Liver (tissue), 9 donors: ENCODE measurements around the gene SHANK2. TPM values are rescaled to one million over a fixed set of nuclear protein-coding genes. Genes with fewer than 3 reads are reported as not detected.

Experiments used
- DNase-seq: peaks from one replicate; pipeline ENCODE4 v3.0.0-alpha.2; 2017; ENCODE audit warnings: low spot score
- H3K27ac ChIP-seq, 2 donors: one replicate each; pipeline ENCODE4 v1.7.0; 2013; ENCODE audit warnings: inconsistent platforms in 2 of 2, low read length in 2 of 2, control low read depth in 1 of 2, low read depth in 1 of 2, mild to moderate bottlenecking in 1 of 2
- H3K27me3 ChIP-seq, 4 donors: one replicate each; pipeline versions ENCODE4 v1.6.1 to v1.7.0; 2013; ENCODE audit warnings: low read length in 3 of 4, inconsistent platforms in 1 of 4, mild to moderate bottlenecking in 1 of 4, moderate library complexity in 1 of 4; ENCODE audit not compliant: control insufficient read depth in 4 of 4, insufficient read depth in 4 of 4
- H3K36me3 ChIP-seq, 4 donors: one replicate each; pipeline versions ENCODE4 v1.6.1 to v1.7.0; 2013; ENCODE audit warnings: low read length in 3 of 4, mild to moderate bottlenecking in 3 of 4, low read depth in 1 of 4, moderate library complexity in 1 of 4; ENCODE audit not compliant: control insufficient read depth in 4 of 4, insufficient read depth in 3 of 4
- H3K4me1 ChIP-seq, 4 donors: one replicate each; pipeline versions ENCODE4 v1.6.1 to v1.7.0; 2013; ENCODE audit warnings: low read length in 3 of 4, mild to moderate bottlenecking in 3 of 4, moderate library complexity in 1 of 4; ENCODE audit not compliant: control insufficient read depth in 4 of 4, insufficient read depth in 4 of 4
- H3K4me3 ChIP-seq, 3 donors: one replicate each; pipeline versions ENCODE4 v1.6.1 to v1.7.0; 2013; ENCODE audit warnings: low read length in 3 of 3, control low read depth in 1 of 3, low read depth in 1 of 3, mild to moderate bottlenecking in 1 of 3
- H3K9ac ChIP-seq, 2 donors: one replicate each; pipeline ENCODE4 v1.7.0; 2013; ENCODE audit warnings: low read length in 2 of 2, mild to moderate bottlenecking in 2 of 2, moderate library complexity in 2 of 2, control low read depth in 1 of 2, low read depth in 1 of 2
- H3K9me3 ChIP-seq, 4 donors: one replicate each; pipeline versions ENCODE4 v1.6.1 to v1.7.0; 2013; ENCODE audit warnings: low read length in 3 of 4; ENCODE audit not compliant: control insufficient read depth in 4 of 4
- CTCF ChIP-seq: fragments of 150-350 bp; IDR thresholded peaks from 2 replicates; pipeline ENCODE4 v1.5.1; 2017; ENCODE audit warnings: improper control_type of control experiment, low read depth, low read length; ENCODE audit not compliant: missing input control
- EGR1 ChIP-seq, 2 donors: IDR thresholded peaks; 2 replicates each; pipeline ENCODE4 v1.6.1; 2016 to 2018; ENCODE audit warnings: antibody characterized with exemption in 2 of 2, low read depth in 2 of 2
- FOXA1 ChIP-seq: IDR thresholded peaks from 2 replicates; pipeline ENCODE4 v1.6.1; 2016; ENCODE audit warnings: antibody characterized with exemption
- FOXA2 ChIP-seq: IDR thresholded peaks from 2 replicates; pipeline ENCODE4 v1.6.1; 2016; ENCODE audit warnings: antibody characterized with exemption
- GABPA ChIP-seq, 2 donors: IDR thresholded peaks in 1 of 2; conservative IDR thresholded peaks in 1 of 2; 2 replicates each; pipeline ENCODE4 v1.6.1; 2016; ENCODE audit warnings: antibody characterized with exemption in 2 of 2, mild to moderate bottlenecking in 1 of 2, moderate library complexity in 1 of 2
- HNF4A ChIP-seq, 2 donors: conservative IDR thresholded peaks; 2 replicates each; pipeline ENCODE4 v1.6.1; 2016; ENCODE audit warnings: antibody characterized with exemption in 2 of 2, mild to moderate bottlenecking in 2 of 2
- HNF4G ChIP-seq: IDR thresholded peaks from 2 replicates; pipeline ENCODE4 v1.6.1; 2016; ENCODE audit warnings: antibody characterized with exemption
- JUND ChIP-seq, 2 donors: IDR thresholded peaks; 2 replicates each; pipeline ENCODE4 v1.6.1; 2016; ENCODE audit warnings: antibody characterized with exemption in 2 of 2
- NR2F2 ChIP-seq: IDR thresholded peaks from 2 replicates; pipeline ENCODE4 v1.6.1; 2016; ENCODE audit warnings: antibody characterized with exemption
- RAD21 ChIP-seq, 2 donors: IDR thresholded peaks; 2 replicates each; pipeline ENCODE4 v1.6.1; 2016; ENCODE audit warnings: antibody characterized with exemption in 2 of 2, mild to moderate bottlenecking in 2 of 2
- REST ChIP-seq: IDR thresholded peaks from 2 replicates; pipeline ENCODE4 v1.6.1; 2016; ENCODE audit warnings: antibody characterized with exemption, mild to moderate bottlenecking
- RXRA ChIP-seq, 2 donors: IDR thresholded peaks; 2 replicates each; pipeline ENCODE4 v1.6.1; 2017 to 2018; ENCODE audit warnings: antibody characterized with exemption in 2 of 2, mild to moderate bottlenecking in 1 of 2
- SP1 ChIP-seq: IDR thresholded peaks from 2 replicates; pipeline ENCODE4 v1.6.1; 2018; ENCODE audit warnings: antibody characterized with exemption, mild to moderate bottlenecking
- TAF1 ChIP-seq: conservative IDR thresholded peaks from 2 replicates; pipeline ENCODE4 v1.6.1; 2016; ENCODE audit warnings: antibody characterized with exemption, mild to moderate bottlenecking
- YY1 ChIP-seq: IDR thresholded peaks from 2 replicates; pipeline ENCODE4 v1.6.1; 2016; ENCODE audit warnings: antibody characterized with exemption, mild to moderate bottlenecking
- ZBTB33 ChIP-seq: IDR thresholded peaks from 2 replicates; pipeline ENCODE4 v1.6.1; 2016; ENCODE audit warnings: antibody characterized with exemption
- WGBS: extraction: QIAGEN DNeasy Blood & Tissue Kit; methylation state at CpG from one replicate; pipeline ENCODE4 v1.1.7; 2013; 5-methylcytosine and 5-hydroxymethylcytosine counted together
- polyA plus RNA-seq, 2 donors: library from polyadenylated mRNA; stranded (reverse) in 1 of 2; unstranded in 1 of 2; fragments of 200-250 nt in 1 of 2; fragments of >200 nt in 1 of 2; fragmentation: Nextera tagmentation in 1 of 2; extraction: Ambion mirVana in 1 of 2; gene quantifications; one replicate each; pipeline versions ENCODE4 v1.2.1 to v1.2.3, GENCODE V29; 2013 to 2015
- total RNA-seq, 2 donors: library from RNA; depleted of rRNA; stranded (reverse); fragments of >200 nt; gene quantifications; one replicate each; pipeline ENCODE4 v1.2.3, GENCODE V29; 2014
- TF ChIP-seq, protein P1 (sequence below): IDR thresholded peaks from 2 replicates; pipeline ENCODE4 v1.6.1; 2016; ENCODE audit warnings: antibody characterized with exemption
- TF ChIP-seq, protein P2 (sequence below): IDR thresholded peaks from 2 replicates; pipeline ENCODE4 v1.6.1; 2016; ENCODE audit warnings: antibody characterized with exemption
- donor health status: healthy.
- donor health status: healthy.
- donor health status: healthy.
- donor health status: healthy.
- donor health status: healthy.

The SHANK2 gene
- total and polyA plus RNA-seq, 4 donors = 5.4 to 36.4 (median 12.4) TPM

GRCh38 chr11:71284525-71285092 is 32.2 kb upstream of the SHANK2 start (continued):
- TF ChIP-seq ZBTB33 = no peak
- TF ChIP-seq, protein P1, sequence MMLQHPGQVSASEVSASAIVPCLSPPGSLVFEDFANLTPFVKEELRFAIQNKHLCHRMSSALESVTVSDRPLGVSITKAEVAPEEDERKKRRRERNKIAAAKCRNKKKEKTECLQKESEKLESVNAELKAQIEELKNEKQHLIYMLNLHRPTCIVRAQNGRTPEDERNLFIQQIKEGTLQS = no peak
- no peak for TF ChIP-seq NR2F2
- no peak for TF ChIP-seq YY1
- no peak for TF ChIP-seq GABPA (IDR thresholded peaks at IDR 0.05 in 1 of 2, conservative IDR thresholded peaks at IDR 0.05 in 1 of 2)
- no peak for TF ChIP-seq RXRA (IDR thresholded peaks at IDR 0.05)

GRCh38 chr11:71283971-71284441 is 31.6 kb upstream of the SHANK2 start:
- H3K9me3 ChIP-seq = no peaks in the 10 kb centered on the region
- DNase-seq = no peak
- H3K4me3 ChIP-seq = no peak overlapping the region
- no peaks in the 10 kb centered on the region for H3K27me3 ChIP-seq
- no peak overlapping the region for H3K9ac ChIP-seq
- 83% methylated on average over 16 of the region's 16 CpGs for WGBS
- H3K4me1 ChIP-seq = peaks cover 4 to 13% (median 10%) of the 10 kb centered on the region in 4 donors
- no peak overlapping the region for H3K27ac ChIP-seq
- no peaks in the 10 kb centered on the region for H3K36me3 ChIP-seq
- TF ChIP-seq NR2F2 = peak; percentile 15
- no peak for TF ChIP-seq SP1
- TF ChIP-seq EGR1 (IDR thresholded peaks at IDR 0.05; ENCODE audit: low read depth in 2 of 2) = no peak
- no peak for TF ChIP-seq HNF4G

GRCh38 chr11:71282581-71283351 is 30.4 kb upstream of the SHANK2 start:
- H3K27me3 ChIP-seq = no peaks in the 10 kb centered on the region
- no peak overlapping the region for H3K27ac ChIP-seq
- no peak for TF ChIP-seq CTCF
- TF ChIP-seq NR2F2 = no peak
- TF ChIP-seq, protein P1 = no peak
- no peak for TF ChIP-seq EGR1 (IDR thresholded peaks at IDR 0.05; ENCODE audit: low read depth in 2 of 2)
- TF ChIP-seq REST = no peak
- TF ChIP-seq ZBTB33 = no peak
- no peak for TF ChIP-seq JUND (IDR thresholded peaks at IDR 0.05)
- no peak for TF ChIP-seq HNF4G
- TF ChIP-seq GABPA (IDR thresholded peaks at IDR 0.05 in 1 of 2, conservative IDR thresholded peaks at IDR 0.05 in 1 of 2) = no peak
- no peak for TF ChIP-seq YY1
- no peak for TF ChIP-seq RAD21 (IDR thresholded peaks at IDR 0.05)
- TF ChIP-seq, protein P2, sequence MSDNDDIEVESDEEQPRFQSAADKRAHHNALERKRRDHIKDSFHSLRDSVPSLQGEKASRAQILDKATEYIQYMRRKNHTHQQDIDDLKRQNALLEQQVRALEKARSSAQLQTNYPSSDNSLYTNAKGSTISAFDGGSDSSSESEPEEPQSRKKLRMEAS = no peak
- TF ChIP-seq FOXA2 = no peak
- no peak for TF ChIP-seq HNF4A (conservative IDR thresholded peaks at IDR 0.05)
- TF ChIP-seq RXRA (IDR thresholded peaks at IDR 0.05) = no peak
- TF ChIP-seq TAF1 = no peak
- no peak for TF ChIP-seq SP1
- no peak for TF ChIP-seq FOXA1
- H3K36me3 ChIP-seq = no peaks in the 10 kb centered on the region
- no peak overlapping the region for H3K4me3 ChIP-seq
- peak; percentile 27 for DNase-seq
- no peak overlapping the region for H3K9ac ChIP-seq
- peaks cover 4 to 13% (median 10%) of the 10 kb centered on the region in 4 donors for H3K4me1 ChIP-seq
- H3K9me3 ChIP-seq = no peaks in the 10 kb centered on the region
- WGBS = 83% methylated on average over 15 of the region's 15 CpGs
